NCI-H446 (cell line): ENCODE measurements around the gene DCAF15.
"Not testable (repeated sequence)": the region's sequence is repeated elsewhere in the genome, so short reads cannot be mapped to it uniquely, and the experiment has no call there.

Experiments
- DNase-seq, 2 experiments: peaks; one replicate each; lab custom pipeline; 2025; lab: John Stamatoyannopoulos, UW

The DCAF15 gene

GRCh38 chr19:13952154-13952930 lies at the start of gene DCAF15:
Gene DCAF15, plus strand, starts transcription at chr19:13952509. Its CDS starts 4 bp downstream, at chr19:13952513.
- peak; percentile 98 to 100 for DNase-seq

GRCh38 chr19:13902993-13903555 lies 49.2 kb upstream of the DCAF15 start:
- no peak for DNase-seq

GRCh38 chr19:13905634-13906520 lies 46.4 kb upstream of the DCAF15 start, which contains the start of the genes BRME1 and CC2D1A:
Gene BRME1, minus strand, starts transcription at chr19:13906117. Its CDS starts 1,225 bp downstream, at chr19:13904892.
Gene CC2D1A, plus strand, starts transcription at chr19:13906201. Its CDS starts 241 bp downstream, at chr19:13906442.
- DNase-seq, result peak; percentile 81 to 93

GRCh38 chr19:13906521-13906904 lies 45.8 kb upstream of the DCAF15 start:
- no peak for DNase-seq

- no peak for DNase-seq
These were observed 45.4 kb upstream of the DCAF15 start for GRCh38 chr19:13906910-13907309.

- DNase-seq, result no peak
These were observed 43.6 kb upstream of the DCAF15 start for GRCh38 chr19:13908674-13909073.

GRCh38 chr19:13909430-13909829 lies 42.9 kb upstream of the DCAF15 start:
- no peak for DNase-seq

GRCh38 chr19:13913352-13913751 lies 39.0 kb upstream of the DCAF15 start:
- no peak for DNase-seq

GRCh38 chr19:13914777-13915176 lies 37.5 kb upstream of the DCAF15 start:
- DNase-seq, result no peak

GRCh38 chr19:13917888-13918406 lies 34.4 kb upstream of the DCAF15 start:
- DNase-seq, result no peak

- DNase-seq, result no peak
These were observed 33.4 kb upstream of the DCAF15 start for GRCh38 chr19:13918726-13919411.

- no peak for DNase-seq
These were observed 31.8 kb upstream of the DCAF15 start for GRCh38 chr19:13920524-13920923.

GRCh38 chr19:13920940-13921747 lies 31.2 kb upstream of the DCAF15 start:
- peak in 1 of 2 experiments; percentile 22 for DNase-seq

GRCh38 chr19:13922118-13922517 lies 30.2 kb upstream of the DCAF15 start:
- DNase-seq, result not testable (repeated sequence)

- no peak for DNase-seq
These were observed 28.9 kb upstream of the DCAF15 start for GRCh38 chr19:13923194-13923987.

GRCh38 chr19:13926010-13926409 lies 26.3 kb upstream of the DCAF15 start:
- no peak for DNase-seq

- no peak for DNase-seq
These were observed 25.6 kb upstream of the DCAF15 start for GRCh38 chr19:13926715-13927114.

- DNase-seq, result no peak
These were observed 23.0 kb upstream of the DCAF15 start for GRCh38 chr19:13929340-13929739.

GRCh38 chr19:13929956-13930355 lies 22.4 kb upstream of the DCAF15 start:
- DNase-seq, result no peak

GRCh38 chr19:13930402-13930801 lies 21.9 kb upstream of the DCAF15 start:
- DNase-seq, result no peak
